ENCODE data around the gene TMEM178B. TPM values are rescaled to one million over a fixed set of nuclear protein-coding genes. Genes with fewer than 3 reads are reported as not detected.

The TMEM178B gene
- polyA plus RNA-seq, 2 of the 4 experiments (the other 2 are of a cell fraction), result 0.88 to 0.93 TPM

- ATAC-seq, result no peak
- 17% methylated on average over 3 of the region's 3 CpGs for WGBS (ENCODE audit: missing lambda C conversion rate)
- no peak overlapping the region for H3K4me3 ChIP-seq
- ChIA-PET CTCF (no interaction called here), POLR2A (no interaction called here)
- FAIRE-seq, result no peak
- H3K9me3 ChIP-seq, result no peaks in the 10 kb centered on the region
- no peak for TF ChIP-seq RARB (CRISPR knock-in tag; IDR thresholded peaks at IDR 0.05)
- no peak for TF ChIP-seq BCL3 (IDR thresholded peaks at IDR 0.05)
- TF ChIP-seq JUN (IDR thresholded peaks at IDR 0.05), result no peak
- no peak for TF ChIP-seq HMGXB4 (CRISPR knock-in tag; IDR thresholded peaks at IDR 0.05; ENCODE audit: borderline replicate concordance)
- TF ChIP-seq MAFK (IDR thresholded peaks at IDR 0.05; ENCODE audit: partially characterized antibody), result no peak
- no peak for TF ChIP-seq EHMT2 (IDR thresholded peaks at IDR 0.05; ENCODE audit: low read depth)
- TF ChIP-seq HOXB5 (CRISPR knock-in tag; IDR thresholded peaks at IDR 0.05), result no peak
- no peak for TF ChIP-seq RNF2 (IDR thresholded peaks at IDR 0.05; ENCODE audit: borderline replicate concordance, low read depth)
- no peak for TF ChIP-seq ESRRA (IDR thresholded peaks at IDR 0.05; ENCODE audit: borderline replicate concordance, low read length)
- TF ChIP-seq MYC (IDR thresholded peaks at IDR 0.05; ENCODE audit: borderline replicate concordance, low read length), result no peak
- no peak for TF ChIP-seq EHF (CRISPR knock-in tag; IDR thresholded peaks at IDR 0.05)
- TF ChIP-seq SMC3 (IDR thresholded peaks at IDR 0.05), result no peak
- TF ChIP-seq PHF8 (IDR thresholded peaks at IDR 0.05; ENCODE audit: borderline replicate concordance, low read depth), result no peak
- no peak for TF ChIP-seq CEBPB (IDR thresholded peaks at IDR 0.05)
- no peak for TF ChIP-seq CTCF (IDR thresholded peaks at IDR 0.05)
- H3K27ac ChIP-seq, result no peak overlapping the region
- H3K4me2 ChIP-seq, result no peak overlapping the region
- DNase-seq (ENCODE audit: low read depth in 1 of 2, low spot score in 1 of 2), result no peak
- H3K4me1 ChIP-seq, result no peaks in the 10 kb centered on the region
These were observed 212.7 kb downstream of the TMEM178B start for GRCh38 chr7:141286522-141286921.

- WGBS (ENCODE audit: missing lambda C conversion rate), result 43% methylated on average over 5 of the region's 5 CpGs
These were observed 214.1 kb downstream of the TMEM178B start for GRCh38 chr7:141287936-141288335.

More at GRCh38 chr7:141287936-141288335, 214.1 kb downstream of the TMEM178B start:
- H3K27ac ChIP-seq, result no peak overlapping the region
- no peak overlapping the region for H3K4me3 ChIP-seq
- ChIA-PET POLR2A (no interaction called here), CTCF (interaction anchor here (0.7 kb wide), 2 partner anchors 185 to 416 kb away, joined by 3 read pairs; no protein-coding TSS in a partner anchor)
- H3K9me3 ChIP-seq, result no peaks in the 10 kb centered on the region
- no peaks in the 10 kb centered on the region for H3K4me1 ChIP-seq
- no peak for TF ChIP-seq USF2 (IDR thresholded peaks at IDR 0.05)
- TF ChIP-seq PHF8 (IDR thresholded peaks at IDR 0.05; ENCODE audit: borderline replicate concordance, low read depth), result no peak
- TF ChIP-seq NR3C1 (IDR thresholded peaks at IDR 0.05), result no peak
- TF ChIP-seq POLR2AphosphoS2 (conservative IDR thresholded peaks at IDR 0.05; ENCODE audit: low read length), result no peak
- TF ChIP-seq HOXB13 (CRISPR knock-in tag; IDR thresholded peaks at IDR 0.05; ENCODE audit: low read depth), result no peak
- TF ChIP-seq KDM5A (IDR thresholded peaks at IDR 0.05), result no peak
- no peak for TF ChIP-seq ATOH8 (CRISPR knock-in tag; IDR thresholded peaks at IDR 0.05; ENCODE audit: low read depth)
- no peak for TF ChIP-seq ZSCAN20 (CRISPR knock-in tag; IDR thresholded peaks at IDR 0.05)
- no peak for TF ChIP-seq HOXB5 (CRISPR knock-in tag; IDR thresholded peaks at IDR 0.05)
- TF ChIP-seq MAZ (IDR thresholded peaks at IDR 0.05; ENCODE audit: borderline replicate concordance, low read depth, low read length), result no peak
- TF ChIP-seq HES2 (IDR thresholded peaks at IDR 0.05), result no peak
- no peak for TF ChIP-seq BHLHE40 (IDR thresholded peaks at IDR 0.05; ENCODE audit: low read depth, low read length)
- TF ChIP-seq EHMT2 (IDR thresholded peaks at IDR 0.05; ENCODE audit: low read depth), result no peak
- TF ChIP-seq CBX8 (IDR thresholded peaks at IDR 0.05), result no peak
- no peak for TF ChIP-seq RFX5 (IDR thresholded peaks at IDR 0.05)
- no peak for ATAC-seq
- no peak overlapping the region for H3K4me2 ChIP-seq
- no peak for DNase-seq (ENCODE audit: low read depth in 1 of 2, low spot score in 1 of 2)
- FAIRE-seq, result no peak

Measured in A549 (cell line).